Daoy (cell line): ENCODE data around the gene SYT9. TPM values are rescaled to one million over a fixed set of nuclear protein-coding genes. Genes with fewer than 3 reads are reported as not detected.

Source experiments
- DNase-seq: peaks from one replicate; pipeline ENCODE4 v3.0.0-alpha.2; 2015; ENCODE audit warnings: low read depth
- total RNA-seq: library from RNA; depleted of rRNA; stranded (reverse); fragments of >200 nt; shearing (Covaris generic); gene quantifications from 2 replicates; pipeline ENCODE4 v1.2.3, GENCODE V29; 2014; rRNA removed

Gene SYT9, protein sequence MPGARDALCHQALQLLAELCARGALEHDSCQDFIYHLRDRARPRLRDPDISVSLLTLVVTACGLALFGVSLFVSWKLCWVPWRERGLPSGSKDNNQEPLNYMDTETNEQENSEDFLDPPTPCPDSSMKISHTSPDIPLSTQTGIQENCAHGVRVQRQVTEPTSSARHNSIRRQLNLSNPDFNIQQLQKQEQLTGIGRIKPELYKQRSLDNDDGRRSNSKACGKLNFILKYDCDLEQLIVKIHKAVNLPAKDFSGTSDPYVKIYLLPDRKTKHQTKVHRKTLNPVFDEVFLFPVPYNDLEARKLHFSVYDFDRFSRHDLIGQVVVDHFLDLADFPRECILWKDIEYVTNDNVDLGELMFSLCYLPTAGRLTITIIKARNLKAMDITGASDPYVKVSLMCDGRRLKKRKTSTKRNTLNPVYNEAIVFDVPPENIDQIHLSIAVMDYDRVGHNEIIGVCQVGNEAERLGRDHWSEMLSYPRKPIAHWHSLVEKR
- total RNA-seq: 1.8 and 2.0 TPM in 2 replicates

DNA sequence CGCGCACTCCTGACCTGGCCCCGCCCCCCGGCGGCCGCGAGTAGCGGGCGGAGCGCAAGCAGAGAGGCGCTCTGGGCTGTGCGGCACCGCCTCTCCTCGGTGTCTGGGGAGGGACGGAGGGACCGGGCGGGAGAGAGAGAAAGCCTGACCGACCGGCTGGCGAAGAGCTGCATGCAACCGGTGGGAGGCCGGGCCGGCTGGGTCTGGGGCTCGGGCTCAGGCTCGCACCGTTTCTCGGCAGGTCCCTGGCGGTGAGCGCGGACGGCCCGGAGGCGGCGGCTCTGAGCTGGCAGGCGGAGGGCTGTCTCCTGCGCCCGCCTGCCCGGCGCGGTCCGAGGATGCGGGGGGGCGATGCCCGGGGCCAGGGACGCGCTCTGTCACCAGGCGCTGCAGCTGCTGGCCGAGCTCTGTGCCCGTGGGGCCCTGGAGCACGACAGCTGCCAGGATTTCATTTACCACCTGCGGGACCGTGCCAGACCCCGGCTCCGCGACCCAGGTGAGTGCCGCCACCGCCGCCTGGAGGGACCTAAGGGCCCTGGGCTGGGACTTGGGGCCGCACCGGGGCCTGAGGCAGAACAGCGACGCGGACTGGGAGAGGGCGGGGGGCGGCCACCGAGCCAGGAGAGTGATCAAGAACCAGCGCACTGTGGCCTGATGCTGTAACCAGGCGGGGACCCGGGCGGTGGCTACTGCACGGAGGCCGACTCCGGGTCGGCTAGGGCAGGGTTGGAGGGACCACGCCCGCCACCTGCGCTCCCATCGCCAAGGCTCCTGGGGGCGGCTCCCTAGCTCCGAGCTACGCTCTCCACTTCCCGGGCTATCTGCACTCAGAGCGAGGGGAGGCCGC, at the start of gene SYT9:
SYT9 (plus strand) TSS at position 69 of the 847 bp plus-strand sequence; CDS start at position 352, 283 bp downstream.
- DNase-seq: peak; percentile 71

DNA sequence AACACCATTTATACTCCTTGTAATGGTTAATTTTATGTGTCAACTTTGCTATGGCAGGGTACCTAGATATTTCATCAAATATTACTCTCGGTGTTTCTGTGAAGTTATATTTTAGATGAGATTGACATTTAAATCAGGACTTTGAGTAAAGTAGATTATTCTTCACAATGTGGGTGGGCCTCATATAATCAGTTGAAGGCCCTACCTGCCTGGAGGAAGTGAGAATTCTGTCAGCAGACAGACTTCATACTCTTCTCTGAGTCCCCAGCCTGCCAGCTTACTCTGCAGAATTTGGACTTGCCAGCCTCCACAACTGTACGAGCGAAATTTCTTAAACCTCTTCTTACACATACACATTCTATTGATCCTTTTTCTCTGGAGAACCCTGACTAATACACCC, 49.3 kb upstream of the SYT9 start:
- DNase-seq: no peak

DNA sequence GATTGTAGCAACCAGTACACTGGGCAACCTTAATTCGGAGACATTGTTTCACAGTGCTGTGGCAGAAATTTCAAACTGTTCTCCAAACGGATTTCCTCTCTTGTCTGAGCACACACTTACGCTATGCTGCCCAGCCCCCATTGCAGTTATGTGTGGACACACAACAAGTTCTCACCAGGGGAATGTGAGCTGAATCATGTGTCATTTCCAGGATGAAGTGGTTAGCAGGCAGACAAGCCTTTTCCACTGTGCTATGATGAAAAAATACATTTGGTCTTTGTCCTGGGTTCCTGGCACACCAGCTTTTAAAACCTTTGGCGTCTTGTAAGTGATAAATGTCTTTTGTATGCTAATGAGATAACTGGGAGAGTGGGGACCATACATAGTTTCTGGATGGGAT, 46.9 kb upstream of the SYT9 start:
- DNase-seq: peak; percentile 78

DNA sequence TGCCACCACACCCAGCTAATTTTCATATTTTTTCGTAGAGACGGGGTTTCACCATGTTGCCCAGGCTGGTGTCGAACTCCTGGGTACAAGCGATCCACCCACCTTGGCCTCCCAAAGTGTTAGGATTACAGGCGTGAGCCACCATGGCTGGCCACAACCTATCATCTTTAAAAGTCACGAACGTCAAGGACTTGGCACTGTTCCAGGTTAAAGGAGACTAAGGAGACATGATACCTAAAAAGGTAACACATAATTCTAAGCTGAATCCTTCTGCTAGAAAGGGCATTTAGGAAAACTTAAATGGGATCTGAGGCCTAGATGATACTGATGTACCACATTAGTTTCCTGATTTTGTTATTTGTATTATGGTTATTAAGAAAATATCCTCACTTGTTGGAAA, 43.3 kb upstream of the SYT9 start:
- no peak for DNase-seq

DNA sequence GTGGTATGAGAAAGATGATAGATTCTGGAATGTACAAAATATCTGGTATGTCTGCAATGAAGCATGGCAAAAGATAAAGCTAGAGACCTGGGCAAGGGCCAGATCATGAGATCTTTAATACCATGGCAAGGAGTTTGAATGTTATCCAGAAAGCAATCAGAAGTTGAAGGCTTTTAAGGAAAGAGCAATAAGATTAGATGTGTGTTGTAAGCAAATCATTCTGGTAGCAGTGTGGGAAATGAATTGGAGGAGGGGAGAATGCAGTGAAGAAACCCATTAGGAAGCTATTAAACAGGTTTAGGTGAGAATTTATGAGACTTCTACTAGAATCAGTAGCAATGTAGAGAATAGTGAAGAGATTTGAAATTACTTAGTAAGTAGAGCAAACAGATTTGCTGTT, 32.2 kb upstream of the SYT9 start:
- no peak for DNase-seq

DNA sequence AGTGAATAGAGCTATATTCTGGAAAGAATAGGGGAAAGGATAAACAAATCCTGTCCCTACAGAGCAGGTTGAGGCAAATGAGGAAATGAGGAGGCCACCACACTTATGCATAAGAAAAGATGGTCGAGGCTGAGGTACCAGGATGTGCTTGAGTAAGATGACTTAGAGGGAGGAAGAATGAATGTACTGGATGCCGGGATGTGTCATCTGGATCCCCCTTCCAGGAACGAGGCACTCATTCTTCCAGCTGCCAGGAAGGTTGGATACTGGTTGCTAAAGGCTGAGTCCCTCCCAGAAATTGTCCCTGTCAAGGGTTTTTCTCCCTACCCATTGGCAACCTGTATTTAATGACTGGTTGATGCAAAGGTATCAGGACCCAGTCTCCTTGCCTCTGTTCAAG, 31.1 kb upstream of the SYT9 start:
- DNase-seq: no peak

DNA sequence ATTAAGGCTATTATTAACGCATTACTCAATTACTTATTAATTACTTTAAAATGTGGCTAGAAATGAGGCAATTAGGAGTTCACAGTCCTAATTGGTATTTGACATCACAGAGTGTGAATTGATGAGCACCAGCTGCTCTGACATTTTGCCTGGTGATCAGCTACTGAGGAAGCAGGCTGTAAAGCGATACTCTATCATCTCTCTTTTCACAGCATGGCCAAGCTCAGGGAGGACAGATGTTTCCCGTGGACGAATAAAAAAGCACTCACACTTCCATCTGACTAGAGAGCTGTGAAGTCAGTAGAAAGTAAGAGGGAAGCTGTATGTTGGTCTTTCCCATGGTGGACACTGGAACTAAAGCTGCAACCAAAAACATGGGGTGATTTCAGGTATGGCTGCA, 29.1 kb upstream of the SYT9 start:
- DNase-seq: no peak

DNA sequence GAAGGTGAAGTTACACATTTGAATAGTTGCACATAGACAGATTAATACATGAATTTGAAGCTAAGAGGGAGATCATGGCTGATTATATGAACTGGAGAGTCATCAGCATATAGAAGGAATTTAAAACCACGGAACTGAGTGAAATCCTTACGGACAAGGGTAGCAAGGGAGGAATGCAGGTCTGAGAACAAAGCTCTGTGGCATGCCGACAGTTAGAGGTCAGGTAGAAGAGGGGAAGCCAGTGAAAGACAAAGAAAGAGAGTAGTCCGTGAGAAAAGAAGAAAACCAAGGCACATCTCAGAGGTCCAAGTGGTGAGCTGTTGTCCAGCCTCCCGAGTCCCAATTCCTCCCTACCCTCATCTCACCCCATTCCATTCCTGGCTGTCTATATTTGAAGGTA, 11.8 kb upstream of the SYT9 start:
- DNase-seq: no peak

DNA sequence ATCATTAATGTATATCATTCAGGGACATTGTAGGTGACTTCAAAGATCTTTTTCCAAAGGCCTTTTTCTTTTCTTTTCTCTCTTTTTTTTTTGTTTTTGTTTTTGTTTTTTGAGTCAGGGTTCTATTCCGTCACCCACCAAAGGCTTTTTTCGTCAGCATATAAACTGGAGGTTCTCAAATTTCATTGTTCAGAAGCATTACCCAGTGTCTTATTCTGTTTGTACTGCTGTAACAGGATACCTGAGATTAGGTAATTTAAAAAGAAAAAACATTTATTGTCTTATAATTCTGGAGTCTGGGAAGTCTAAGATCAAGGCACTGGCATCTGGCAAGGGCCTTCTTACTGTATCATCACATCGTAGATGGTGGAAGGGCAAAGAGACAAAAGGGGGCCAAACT, 6.4 kb upstream of the SYT9 start:
- no peak for DNase-seq

DNA sequence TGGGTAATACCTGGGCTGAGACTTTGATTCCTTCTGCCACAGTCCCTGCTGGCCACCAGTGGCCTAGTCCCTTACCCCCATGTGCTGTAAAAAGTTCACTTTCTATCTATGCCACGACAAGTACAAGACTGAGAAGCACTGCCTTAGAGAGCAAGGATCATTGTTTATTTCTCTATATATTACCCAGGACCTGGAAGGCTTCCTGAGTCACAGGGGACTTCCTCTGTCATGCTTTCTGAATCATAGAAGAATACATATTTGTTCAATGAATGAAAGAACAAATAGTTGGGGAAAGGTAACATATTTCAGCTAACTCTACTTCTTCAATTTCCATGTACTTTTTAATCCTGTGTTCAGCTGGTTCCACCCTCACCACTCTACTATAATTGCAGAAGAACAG, 5.5 kb upstream of the SYT9 start:
- DNase-seq: peak; percentile 46

DNA sequence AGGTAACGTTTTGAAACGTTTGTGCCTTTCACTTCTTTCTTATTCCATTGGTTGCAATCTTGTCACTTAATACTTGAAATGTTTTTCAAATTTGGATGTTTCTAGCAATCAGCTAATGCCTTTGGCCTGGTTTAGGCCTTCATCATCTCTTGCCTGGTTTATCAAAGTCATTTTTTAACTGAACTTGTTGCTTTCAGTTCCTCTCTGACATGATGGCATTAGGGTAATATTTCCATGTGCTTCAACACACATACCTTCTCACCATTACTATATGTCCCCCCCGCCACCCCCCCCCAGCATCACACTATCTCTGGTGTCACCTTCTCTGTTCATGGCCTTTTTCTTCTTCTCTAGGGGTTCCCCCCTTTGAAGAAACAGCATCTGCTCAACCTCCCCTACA, 1.5 kb upstream of the SYT9 start:
- DNase-seq: no peak

DNA sequence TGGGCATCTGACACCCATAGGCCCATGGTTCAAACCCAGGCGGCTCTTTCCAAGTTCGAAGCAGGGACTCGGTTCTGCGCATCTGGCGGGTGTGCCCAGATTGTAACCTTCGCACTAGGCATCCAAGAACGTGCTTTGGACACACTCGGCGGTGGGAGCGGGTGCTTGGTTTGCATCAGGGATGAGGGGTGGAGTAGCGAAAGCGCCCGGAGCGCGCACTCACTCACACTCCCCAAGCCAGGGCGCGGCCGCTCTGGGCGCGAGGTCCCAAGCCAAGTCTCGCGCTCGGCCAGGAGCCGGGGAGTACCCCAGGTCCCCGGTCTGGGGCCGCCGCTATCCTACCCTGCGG, 243 bp upstream of the SYT9 start:
- DNase-seq: no peak

DNA sequence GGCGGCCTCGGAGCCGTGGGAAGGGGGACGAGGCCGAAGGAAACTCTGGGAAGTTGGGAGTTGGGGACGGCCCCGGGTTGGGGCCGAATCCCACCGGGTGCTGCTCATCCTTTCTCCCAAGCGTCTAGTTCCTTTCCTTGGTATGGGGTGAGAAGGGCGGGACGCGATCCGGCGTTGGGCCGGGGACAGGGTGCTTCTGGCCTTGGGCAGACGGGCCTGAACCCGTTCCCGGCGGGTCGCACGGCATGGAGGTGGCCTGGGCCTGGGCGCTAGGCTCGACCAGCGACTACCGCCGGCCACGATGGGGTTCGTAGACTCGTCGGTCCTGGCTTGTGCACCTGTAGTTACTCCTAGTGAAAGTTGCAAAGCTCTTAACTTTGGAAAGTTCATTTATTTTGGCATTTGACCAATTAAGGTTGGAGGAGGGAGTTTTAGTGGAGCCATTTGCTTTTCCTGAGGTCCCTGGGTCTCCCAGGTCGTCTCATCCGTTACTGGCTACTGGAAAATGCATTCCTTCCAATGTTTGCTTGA, 1.0 kb downstream of the SYT9 start:
- peak; percentile 23 for DNase-seq

DNA sequence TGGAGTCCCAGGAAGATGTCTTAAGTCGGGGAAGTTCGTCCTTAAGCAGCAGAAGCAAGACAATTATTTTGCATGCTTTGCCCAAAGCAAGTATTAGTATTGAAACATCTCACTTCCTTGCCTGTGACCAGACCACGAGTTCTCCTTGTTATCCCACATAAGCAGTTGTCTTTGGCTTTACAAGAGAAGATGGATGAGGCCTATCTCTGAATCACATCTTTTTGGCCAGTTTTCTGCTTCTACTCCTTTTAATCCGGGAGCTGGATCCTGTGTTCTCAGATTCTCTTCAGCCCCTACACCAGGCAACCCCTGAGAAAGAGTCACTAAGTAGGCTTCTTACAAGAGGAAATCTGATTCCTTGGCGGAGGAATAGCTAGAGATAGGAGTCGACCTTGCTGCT, 2.1 kb downstream of the SYT9 start:
- DNase-seq: no peak

DNA sequence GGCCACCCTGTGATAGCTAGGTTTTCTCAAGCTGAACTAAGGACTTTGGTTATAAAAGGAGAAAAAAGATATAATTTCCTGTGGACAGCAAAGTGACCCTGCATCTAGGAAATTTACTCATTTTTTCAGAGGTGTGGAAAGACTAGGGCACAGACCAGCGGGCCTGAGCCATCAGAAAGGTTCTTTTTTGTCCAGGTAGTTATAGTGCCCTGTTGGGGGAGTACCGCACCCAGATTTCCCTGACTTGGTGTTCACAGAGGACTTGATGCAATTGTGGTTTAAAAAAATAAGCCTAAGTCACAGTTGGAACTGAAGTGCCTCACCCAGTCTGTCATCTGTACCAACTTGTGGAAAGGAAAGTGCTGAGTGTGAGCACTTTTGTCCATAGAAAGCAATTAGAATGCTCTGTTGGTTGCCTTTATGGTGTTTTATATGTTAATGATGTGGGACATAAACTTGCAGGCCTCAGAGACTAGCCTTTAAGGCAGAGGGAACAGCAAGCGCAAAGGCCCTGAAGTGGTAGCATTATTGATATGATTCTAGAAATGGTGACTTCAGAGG, 3.1 kb downstream of the SYT9 start:
- DNase-seq: no peak

DNA sequence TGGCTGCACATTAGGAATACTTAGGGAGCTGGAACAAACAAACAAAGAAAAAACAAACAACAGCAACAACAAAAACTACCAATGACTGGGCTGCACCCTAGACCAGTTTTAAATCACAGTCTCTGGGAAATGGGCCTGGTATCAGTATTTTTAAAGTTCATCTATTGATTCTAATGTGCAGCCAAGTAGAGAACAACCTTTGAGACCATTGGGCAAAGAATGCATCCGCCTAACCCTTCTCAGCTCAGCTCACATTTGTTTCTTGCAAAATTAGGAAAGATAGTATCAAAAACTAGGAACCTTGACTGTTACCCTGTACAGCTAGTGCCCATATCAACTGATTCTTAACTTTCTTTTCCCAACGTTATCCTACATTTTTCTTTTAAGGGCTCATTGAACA, 5.2 kb downstream of the SYT9 start:
- no peak for DNase-seq

DNA sequence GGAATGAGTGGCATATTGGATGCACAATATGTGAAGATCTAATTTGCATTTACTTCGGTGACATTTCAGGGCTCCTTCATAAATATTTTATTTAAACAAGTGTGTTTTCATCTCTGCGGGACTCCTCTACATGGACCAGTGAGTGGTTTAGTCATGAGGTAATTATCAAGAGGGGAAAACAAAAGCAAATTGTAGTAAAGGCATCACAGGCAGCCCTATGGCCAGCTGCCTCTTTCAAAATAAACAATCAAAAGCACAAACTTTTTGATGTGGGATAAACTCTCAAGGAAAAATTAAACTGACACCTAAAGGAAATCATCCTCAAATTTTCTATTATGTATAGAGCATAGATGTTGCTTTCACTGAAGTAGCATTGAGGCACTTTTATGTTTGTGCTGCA, 6.0 kb downstream of the SYT9 start:
- DNase-seq: no peak

DNA sequence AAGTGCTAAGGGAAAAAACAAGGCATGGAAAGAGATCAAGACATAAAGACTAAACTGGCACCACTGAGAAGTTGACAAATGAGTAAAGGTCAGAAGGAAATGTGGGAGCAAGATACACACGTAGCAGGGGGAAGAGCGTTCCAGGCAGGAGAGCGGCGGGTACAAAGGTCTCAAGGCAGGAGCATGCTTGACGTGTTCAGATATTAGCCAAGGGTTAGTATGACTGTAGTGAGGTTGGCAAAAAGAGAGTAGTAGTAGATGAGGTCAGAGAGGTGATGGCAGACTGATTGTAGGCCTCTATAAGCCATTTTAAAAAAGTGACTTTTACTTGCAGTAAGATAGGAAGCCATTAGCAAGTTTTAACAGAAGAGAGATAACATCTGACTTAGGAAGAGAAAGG, 9.9 kb downstream of the SYT9 start:
- no peak for DNase-seq

DNA sequence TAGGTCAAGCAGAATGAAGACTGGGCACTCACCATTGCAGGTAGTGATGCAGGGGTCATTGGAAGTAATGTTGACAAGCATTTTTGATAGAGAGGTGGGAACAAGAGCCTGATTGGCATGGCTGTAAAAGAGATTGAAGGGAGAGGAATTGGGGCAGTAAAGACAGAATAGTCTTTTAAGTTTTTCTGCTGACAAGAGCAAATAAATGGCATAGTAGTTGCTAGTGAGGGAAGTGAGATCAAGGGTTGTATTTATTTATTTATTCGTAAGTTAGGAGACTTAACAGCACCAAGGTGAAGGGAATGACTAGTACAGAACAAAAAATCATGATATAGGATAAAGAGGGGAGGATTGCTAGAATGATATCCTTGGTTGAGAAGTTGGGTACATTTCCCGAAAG, 11.0 kb downstream of the SYT9 start:
- no peak for DNase-seq

DNA sequence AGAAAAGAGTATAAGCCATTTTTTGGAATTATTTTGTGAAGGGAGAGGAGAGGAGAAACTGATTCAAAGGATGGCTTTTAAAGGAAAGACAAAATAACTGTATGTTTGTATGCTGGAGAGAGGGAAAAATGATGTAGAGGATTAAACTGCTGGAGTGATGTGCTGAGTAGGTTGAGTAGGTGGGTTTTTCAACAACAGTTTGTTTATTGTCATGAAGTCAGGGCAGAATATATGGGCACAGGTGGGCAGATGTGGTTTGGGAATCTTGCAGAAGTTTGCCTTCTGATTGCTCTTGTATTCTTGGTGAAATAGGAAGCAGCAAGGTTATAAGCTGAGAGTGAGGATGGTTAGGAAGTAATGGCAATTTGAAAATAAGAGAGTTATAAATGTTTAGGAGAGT, 12.1 kb downstream of the SYT9 start:
- no peak for DNase-seq

DNA sequence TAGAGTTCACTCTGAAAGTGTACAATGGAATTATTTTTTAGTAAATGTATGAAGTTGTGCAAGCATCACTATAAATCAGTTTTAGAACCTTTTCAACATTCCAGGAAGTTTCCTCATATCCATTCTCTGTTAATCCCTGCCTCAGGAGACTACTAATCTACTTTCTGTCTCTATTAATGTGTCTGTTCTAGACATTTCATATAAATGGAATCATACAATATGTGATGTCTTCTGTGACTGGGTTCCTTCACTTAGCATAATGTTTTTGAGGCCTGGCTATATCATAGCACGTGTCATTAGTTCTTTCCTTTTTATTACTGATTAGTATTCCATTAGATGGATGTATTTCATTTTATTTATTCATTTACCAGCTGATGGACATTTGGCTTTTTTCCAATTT, 17.1 kb downstream of the SYT9 start:
- DNase-seq: no peak

DNA sequence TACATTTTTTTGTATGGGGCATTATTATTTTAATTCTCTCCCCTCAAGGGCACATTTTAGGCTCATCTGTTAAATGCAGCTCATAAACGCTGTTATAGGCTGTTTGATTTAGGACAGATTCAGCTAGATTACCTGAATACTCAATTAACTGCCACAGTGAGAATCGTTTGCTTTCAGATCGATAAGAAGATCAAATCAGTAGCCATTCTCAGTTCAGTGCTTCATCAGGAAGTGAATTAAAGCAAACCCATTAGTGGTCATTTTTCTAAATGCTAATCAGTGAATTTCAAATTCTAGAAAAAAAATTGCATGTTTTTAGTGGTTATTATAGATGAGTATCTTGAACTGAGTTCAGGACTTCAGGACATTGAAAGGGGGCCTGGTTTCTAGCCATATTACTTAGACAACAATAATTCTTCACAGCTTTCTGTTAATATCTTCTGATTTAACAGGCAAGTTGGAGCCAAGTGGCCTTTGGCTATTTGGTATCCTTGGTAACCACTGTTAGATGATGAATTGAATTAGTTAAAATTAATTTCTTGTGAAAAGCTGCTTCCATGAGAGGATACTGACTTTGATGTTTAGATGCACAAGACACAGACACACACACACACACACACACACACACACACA, 18.6 kb downstream of the SYT9 start:
- no peak for DNase-seq
